Measurements from ENCODE around the gene SDC4. TPM values are rescaled to one million over a fixed set of nuclear protein-coding genes. Genes with fewer than 3 reads are reported as not detected.

Gene SDC4
- total and polyA plus RNA-seq, 2 experiments from 2014 or later = 28.5 to 39.9 TPM

- TF ChIP-seq CTCF (conservative IDR thresholded peaks at IDR 0.05; ENCODE audit: low read depth in 2 of 2) (no peak), ZNF331 (CRISPR knock-in tag; IDR thresholded peaks at IDR 0.05; ENCODE audit: low read depth) (no peak), STAT1 (IDR thresholded peaks at IDR 0.05; ENCODE audit: unreplicated experiment) (no peak)
- Histone ChIP-seq H3K4me3 (no peak overlapping the region), H2AFZ (no peak overlapping the region), H3F3A (replicated peaks; ENCODE audit: low read depth) (no peaks in the 10 kb centered on the region), H4K20me1 (replicated peaks; ENCODE audit: insufficient read depth) (no peaks in the 10 kb centered on the region), H3K79me2 (replicated peaks; ENCODE audit: insufficient read depth) (no peaks in the 10 kb centered on the region), H3K36me3 (ENCODE audit: insufficient read depth) (peaks cover 8% of the 10 kb centered on the region; the same call in 1 of the 2 replicates), H3K4me1 (ENCODE audit: insufficient read depth) (no peaks in the 10 kb centered on the region), H3K27ac (ENCODE audit: low read depth) (no peak overlapping the region), H3K4me2 (no peak overlapping the region), H3K9me2 (ENCODE audit: insufficient read depth) (no peaks in the 10 kb centered on the region), H3K27me3 (ENCODE audit: insufficient read depth) (no peaks in the 10 kb centered on the region)
- Mint-ChIP-seq H3K36me3 (ENCODE audit: low read depth) (peaks cover 39% of the 10 kb centered on the region), H3K27ac (no peak overlapping the region), H3K27me3 (ENCODE audit: insufficient read depth, low read depth, poor library complexity) (peaks cover 2% of the 10 kb centered on the region), H3K4me1 (peaks cover 5% of the 10 kb centered on the region; the same call in 2 of the 3 replicates), H3K9me3 (no peaks in the 10 kb centered on the region), H3K4me3 (no peak overlapping the region)
- ATAC-seq (peak; percentile 50), DNase-seq (ENCODE audit: low spot score) (no peak)
Measured at GRCh38 chr20:45325371-45325770, 22.9 kb downstream of the SDC4 start.

GRCh38 chr20:45323731-45324130 is 24.5 kb downstream of the SDC4 start:
- no peaks in the 10 kb centered on the region for H3K27me3 ChIP-seq (ENCODE audit: insufficient read depth)
- Mint-ChIP-seq H3K27ac (no peak overlapping the region), H3K27me3 (ENCODE audit: insufficient read depth, low read depth, poor library complexity) (no peaks in the 10 kb centered on the region), H3K4me1 (peaks cover 12% of the 10 kb centered on the region), H3K36me3 (ENCODE audit: low read depth) (peaks cover 26% of the 10 kb centered on the region), H3K9me3 (no peaks in the 10 kb centered on the region), H3K4me3 (no peak overlapping the region)
- no peaks in the 10 kb centered on the region for H3K9me2 ChIP-seq (ENCODE audit: insufficient read depth)
- H3K4me2 ChIP-seq = no peak overlapping the region
- no peak for DNase-seq (ENCODE audit: low spot score)
- no peaks in the 10 kb centered on the region for H3K36me3 ChIP-seq (ENCODE audit: insufficient read depth)
- H3K27ac ChIP-seq (ENCODE audit: low read depth) = no peak overlapping the region
- H3K4me3 ChIP-seq = no peak overlapping the region
- no peak overlapping the region for H2AFZ ChIP-seq
- no peaks in the 10 kb centered on the region for H3K79me2 ChIP-seq (replicated peaks; ENCODE audit: insufficient read depth)
- ATAC-seq = no peak
- no peaks in the 10 kb centered on the region for H3K4me1 ChIP-seq (ENCODE audit: insufficient read depth)
- H3F3A ChIP-seq (replicated peaks; ENCODE audit: low read depth) = no peaks in the 10 kb centered on the region
- no peaks in the 10 kb centered on the region for H4K20me1 ChIP-seq (replicated peaks; ENCODE audit: insufficient read depth)
- TF ChIP-seq CREB1 (CRISPR knock-in tag; IDR thresholded peaks at IDR 0.05; ENCODE audit: low read depth) (no peak), REST (IDR thresholded peaks at IDR 0.05; ENCODE audit: unreplicated experiment) (no peak), ZNF331 (CRISPR knock-in tag; IDR thresholded peaks at IDR 0.05; ENCODE audit: low read depth) (no peak), ETS1 (IDR thresholded peaks at IDR 0.05) (no peak), STAT1 (IDR thresholded peaks at IDR 0.05; ENCODE audit: unreplicated experiment) (no peak), ZNF462 (CRISPR knock-in tag; IDR thresholded peaks at IDR 0.05) (no peak), JUNB (IDR thresholded peaks at IDR 0.05; ENCODE audit: unreplicated experiment) (no peak), NANOG (IDR thresholded peaks at IDR 0.05; ENCODE audit: borderline replicate concordance) (no peak)
